ENCODE measurements around the gene NKX2-1. TPM values are rescaled to one million over a fixed set of nuclear protein-coding genes. Genes with fewer than 3 reads are reported as not detected.
"Not testable (repeated sequence)": the region's sequence is repeated elsewhere in the genome, so short reads cannot be mapped to it uniquely, and the experiment has no call there.

Gene NKX2-1
- total RNA-seq, 3 donors from 2014 or later: not detected

- ATAC-seq: no peak
- H3K4me3 ChIP-seq: no peak overlapping the region
- no peak for DNase-seq
These were observed 24.4 kb downstream of the NKX2-1 start for GRCh38 chr14:36495666-36496065.

GRCh38 chr14:36493761-36494160, 26.3 kb downstream of the NKX2-1 start:
- no peak for ATAC-seq
- Histone ChIP-seq H3K9me3 (no peaks in the 10 kb centered on the region), H3K4me1 (ENCODE audit: low read depth) (no peaks in the 10 kb centered on the region), H3K36me3 (ENCODE audit: low read depth) (no peaks in the 10 kb centered on the region), H3K4me3 (no peak overlapping the region)
- intact Hi-C loops (cut with DNase I, micrococcal nuclease): no loop called here
- no peak for DNase-seq
- TF ChIP-seq CTCF (IDR thresholded peaks at IDR 0.05): no peak

More at GRCh38 chr14:36495666-36496065, 24.4 kb downstream of the NKX2-1 start:
- H3K4me1 ChIP-seq (ENCODE audit: low read depth): no peaks in the 10 kb centered on the region
- intact Hi-C loops (cut with DNase I, micrococcal nuclease): no loop called here
- no peaks in the 10 kb centered on the region for H3K36me3 ChIP-seq (ENCODE audit: low read depth)
- H3K9me3 ChIP-seq: no peaks in the 10 kb centered on the region
- TF ChIP-seq CTCF (IDR thresholded peaks at IDR 0.05): no peak

- H3K36me3 ChIP-seq (ENCODE audit: low read depth): no peaks in the 10 kb centered on the region
- H3K4me3 ChIP-seq: no peak overlapping the region
- intact Hi-C loops (cut with DNase I, micrococcal nuclease): no loop called here
- ATAC-seq: no peak
- no peaks in the 10 kb centered on the region for H3K9me3 ChIP-seq
- no peaks in the 10 kb centered on the region for H3K4me1 ChIP-seq (ENCODE audit: low read depth)
- no peak for TF ChIP-seq CTCF (IDR thresholded peaks at IDR 0.05)
- DNase-seq: no peak
These were observed 34.3 kb downstream of the NKX2-1 start for GRCh38 chr14:36485773-36486172.

- Histone ChIP-seq H3K9me3 (no peaks in the 10 kb centered on the region), H3K36me3 (ENCODE audit: low read depth) (no peaks in the 10 kb centered on the region), H3K4me3 (no peak overlapping the region), H3K4me1 (ENCODE audit: low read depth) (no peaks in the 10 kb centered on the region)
- no peak for TF ChIP-seq CTCF (IDR thresholded peaks at IDR 0.05)
- intact Hi-C loops (cut with DNase I, micrococcal nuclease): no loop called here
- DNase-seq (no peak), ATAC-seq (no peak)
These were observed 40.7 kb downstream of the NKX2-1 start for GRCh38 chr14:36479344-36479743.

- TF ChIP-seq CTCF (IDR thresholded peaks at IDR 0.05): no peak
- DNase-seq (no peak), ATAC-seq (no peak)
- intact Hi-C loops (cut with DNase I, micrococcal nuclease): no loop called here
- Histone ChIP-seq H3K4me1 (ENCODE audit: low read depth) (no peaks in the 10 kb centered on the region), H3K36me3 (ENCODE audit: low read depth) (no peaks in the 10 kb centered on the region), H3K4me3 (no peak overlapping the region), H3K9me3 (no peaks in the 10 kb centered on the region)
These were observed 41.2 kb downstream of the NKX2-1 start for GRCh38 chr14:36478782-36479181.

- intact Hi-C loops (cut with DNase I, micrococcal nuclease): no loop called here
- no peak for TF ChIP-seq CTCF (IDR thresholded peaks at IDR 0.05)
- no peaks in the 10 kb centered on the region for H3K9me3 ChIP-seq
- no peaks in the 10 kb centered on the region for H3K36me3 ChIP-seq (ENCODE audit: low read depth)
- no peak for ATAC-seq
- H3K4me3 ChIP-seq: no peak overlapping the region
- DNase-seq: no peak
- H3K4me1 ChIP-seq (ENCODE audit: low read depth): no peaks in the 10 kb centered on the region
These were observed 42.8 kb downstream of the NKX2-1 start for GRCh38 chr14:36477266-36477665.

- H3K4me3 ChIP-seq; ATAC-seq; DNase-seq; H3K36me3 ChIP-seq (ENCODE audit: low read depth); intact Hi-C loops (cut with DNase I, micrococcal nuclease); H3K4me1 ChIP-seq (ENCODE audit: low read depth); H3K9me3 ChIP-seq: not testable (repeated sequence)
These were observed 44.0 kb downstream of the NKX2-1 start for GRCh38 chr14:36476061-36476460.
